ENCODE measurements around the gene CAMTA1.

DNA sequence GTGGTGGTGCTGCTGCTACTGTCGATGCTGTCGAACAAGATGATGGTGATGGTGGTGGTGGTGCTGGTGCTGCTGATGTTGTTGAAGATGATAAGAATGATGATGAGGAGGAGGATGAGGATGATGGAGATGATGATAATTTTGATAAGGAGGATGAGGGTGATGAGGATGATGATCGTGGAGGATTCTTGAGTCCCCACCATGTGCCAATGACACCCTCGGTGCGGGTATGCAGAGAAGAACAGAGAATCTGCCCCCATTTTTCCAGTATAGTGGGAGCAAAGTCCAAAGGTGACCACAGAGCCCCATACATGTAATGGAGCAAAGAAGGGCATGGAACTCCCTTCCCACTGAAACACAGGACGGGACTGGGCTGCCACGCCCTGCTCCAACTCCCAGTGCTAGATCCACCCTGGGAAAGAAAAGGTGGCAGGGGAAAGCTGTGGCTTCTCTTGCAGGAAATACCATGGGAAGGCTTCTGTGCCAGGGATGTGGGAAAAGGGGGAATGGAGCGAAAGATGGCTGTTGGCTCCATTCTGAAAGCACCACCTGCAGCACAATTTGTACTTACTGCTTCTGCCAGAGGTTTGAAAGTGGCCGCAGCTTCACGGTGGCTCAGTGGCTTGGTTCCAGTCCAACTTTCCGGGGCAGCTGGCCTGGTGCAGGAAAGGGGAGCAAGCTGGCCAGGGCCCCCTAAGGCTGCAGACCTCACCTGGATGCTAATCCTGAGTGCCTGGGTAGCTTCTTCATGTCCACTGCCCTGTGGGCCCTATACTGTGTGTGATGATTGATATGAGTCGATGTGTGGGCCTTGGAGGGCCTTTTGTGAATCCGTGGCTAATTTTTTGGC is 598.6 kb downstream of the CAMTA1 start:
- TF ChIP-seq POLR2A (IDR thresholded peaks at IDR 0.05): no peak
- TF ChIP-seq, protein P1, sequence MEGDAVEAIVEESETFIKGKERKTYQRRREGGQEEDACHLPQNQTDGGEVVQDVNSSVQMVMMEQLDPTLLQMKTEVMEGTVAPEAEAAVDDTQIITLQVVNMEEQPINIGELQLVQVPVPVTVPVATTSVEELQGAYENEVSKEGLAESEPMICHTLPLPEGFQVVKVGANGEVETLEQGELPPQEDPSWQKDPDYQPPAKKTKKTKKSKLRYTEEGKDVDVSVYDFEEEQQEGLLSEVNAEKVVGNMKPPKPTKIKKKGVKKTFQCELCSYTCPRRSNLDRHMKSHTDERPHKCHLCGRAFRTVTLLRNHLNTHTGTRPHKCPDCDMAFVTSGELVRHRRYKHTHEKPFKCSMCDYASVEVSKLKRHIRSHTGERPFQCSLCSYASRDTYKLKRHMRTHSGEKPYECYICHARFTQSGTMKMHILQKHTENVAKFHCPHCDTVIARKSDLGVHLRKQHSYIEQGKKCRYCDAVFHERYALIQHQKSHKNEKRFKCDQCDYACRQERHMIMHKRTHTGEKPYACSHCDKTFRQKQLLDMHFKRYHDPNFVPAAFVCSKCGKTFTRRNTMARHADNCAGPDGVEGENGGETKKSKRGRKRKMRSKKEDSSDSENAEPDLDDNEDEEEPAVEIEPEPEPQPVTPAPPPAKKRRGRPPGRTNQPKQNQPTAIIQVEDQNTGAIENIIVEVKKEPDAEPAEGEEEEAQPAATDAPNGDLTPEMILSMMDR (IDR thresholded peaks at IDR 0.05): no peak
- TF ChIP-seq POLR2AphosphoS5 (IDR thresholded peaks at IDR 0.05): no peak

Measured in prostate gland (tissue), 2 donors.